ENCODE results near the gene HNRNPDL.
"Not testable (repeated sequence)": the region's sequence is repeated elsewhere in the genome, so short reads cannot be mapped to it uniquely, and the experiment has no call there.

Gene HNRNPDL

GRCh38 chr4:82423245-82424054 is 6.8 kb downstream of the HNRNPDL start:
- H3K27ac ChIP-seq: no peak overlapping the region
- TF ChIP-seq, protein P1, sequence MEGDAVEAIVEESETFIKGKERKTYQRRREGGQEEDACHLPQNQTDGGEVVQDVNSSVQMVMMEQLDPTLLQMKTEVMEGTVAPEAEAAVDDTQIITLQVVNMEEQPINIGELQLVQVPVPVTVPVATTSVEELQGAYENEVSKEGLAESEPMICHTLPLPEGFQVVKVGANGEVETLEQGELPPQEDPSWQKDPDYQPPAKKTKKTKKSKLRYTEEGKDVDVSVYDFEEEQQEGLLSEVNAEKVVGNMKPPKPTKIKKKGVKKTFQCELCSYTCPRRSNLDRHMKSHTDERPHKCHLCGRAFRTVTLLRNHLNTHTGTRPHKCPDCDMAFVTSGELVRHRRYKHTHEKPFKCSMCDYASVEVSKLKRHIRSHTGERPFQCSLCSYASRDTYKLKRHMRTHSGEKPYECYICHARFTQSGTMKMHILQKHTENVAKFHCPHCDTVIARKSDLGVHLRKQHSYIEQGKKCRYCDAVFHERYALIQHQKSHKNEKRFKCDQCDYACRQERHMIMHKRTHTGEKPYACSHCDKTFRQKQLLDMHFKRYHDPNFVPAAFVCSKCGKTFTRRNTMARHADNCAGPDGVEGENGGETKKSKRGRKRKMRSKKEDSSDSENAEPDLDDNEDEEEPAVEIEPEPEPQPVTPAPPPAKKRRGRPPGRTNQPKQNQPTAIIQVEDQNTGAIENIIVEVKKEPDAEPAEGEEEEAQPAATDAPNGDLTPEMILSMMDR (conservative IDR thresholded peaks at IDR 0.05): no peak

DNA sequence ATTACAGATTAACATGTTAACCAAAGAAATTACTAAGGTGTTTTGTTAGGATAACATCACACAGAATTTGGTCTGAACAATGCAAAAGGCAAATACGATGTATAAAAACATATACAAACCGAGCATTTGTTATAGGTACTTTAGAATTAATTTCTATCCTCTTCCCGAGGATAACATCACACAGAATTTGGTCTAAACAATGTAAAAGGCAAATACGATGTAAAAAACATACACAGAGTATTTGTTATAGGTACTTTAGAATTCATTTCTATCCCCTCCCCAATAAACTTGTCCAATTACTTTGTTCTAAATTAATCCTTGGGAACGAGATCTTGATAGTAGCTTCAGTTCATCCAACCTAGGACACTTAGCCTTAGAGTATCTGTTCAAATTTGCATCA is 7.6 kb downstream of the HNRNPDL start:
- H3K27ac ChIP-seq: no peak overlapping the region
- TF ChIP-seq, protein P1 (conservative IDR thresholded peaks at IDR 0.05): no peak

DNA sequence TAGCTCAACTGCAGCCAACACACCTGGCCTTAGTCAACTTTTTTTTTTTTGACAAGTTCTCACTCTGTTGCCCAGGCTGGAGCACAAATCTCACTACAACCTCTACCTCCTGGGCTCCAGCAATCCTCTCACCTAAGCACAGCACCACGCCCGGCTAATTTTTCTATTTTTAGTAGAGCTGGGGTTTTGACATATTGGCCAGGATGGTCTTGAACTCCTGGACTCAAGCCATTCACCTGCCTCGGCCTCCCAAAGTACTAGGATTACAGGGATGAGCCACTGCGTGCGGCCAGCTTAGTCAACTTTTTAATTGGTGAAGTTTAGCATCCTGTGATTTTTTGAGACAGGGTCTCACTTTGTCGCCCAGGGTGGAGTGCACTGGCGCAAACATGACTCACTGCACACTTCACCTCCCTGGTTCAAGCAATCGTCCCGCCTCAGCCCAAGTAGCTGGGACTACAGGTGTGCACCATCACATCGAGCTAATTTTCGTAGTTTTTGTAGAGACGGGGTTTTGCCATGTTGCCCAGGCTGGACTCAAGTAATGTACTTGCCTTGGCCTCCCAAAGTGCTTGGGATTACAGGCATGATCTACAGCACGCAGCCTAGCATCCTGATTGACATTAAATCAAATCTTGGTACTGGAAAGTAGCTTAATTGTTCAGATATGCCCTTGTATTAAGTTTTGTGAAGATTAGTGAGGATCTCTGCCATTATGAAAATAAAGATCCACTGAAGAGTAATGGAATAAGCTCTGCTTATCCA is 8.3 kb downstream of the HNRNPDL start:
- TF ChIP-seq, protein P1 (conservative IDR thresholded peaks at IDR 0.05): no peak
- H3K27ac ChIP-seq: no peak overlapping the region

DNA sequence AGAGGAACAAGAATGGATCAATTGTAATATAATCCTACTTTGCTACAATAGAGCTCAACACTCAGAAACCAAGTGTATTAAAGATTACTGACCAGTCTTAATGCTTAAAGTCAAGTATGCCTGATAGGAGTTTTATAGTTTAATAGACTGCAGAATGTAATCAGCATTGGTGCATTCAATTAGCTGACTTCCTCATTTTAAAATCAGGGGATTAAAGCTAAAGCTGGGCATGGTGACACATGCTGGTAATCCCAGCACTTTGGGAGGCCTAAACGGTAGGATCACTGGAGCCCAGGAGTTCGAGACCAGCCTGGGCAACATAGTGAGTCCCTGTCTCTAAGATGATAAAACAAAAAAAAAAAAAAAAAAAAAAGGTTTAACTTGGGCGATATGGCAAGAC is 10.8 kb downstream of the HNRNPDL start:
- no peak overlapping the region for H3K27ac ChIP-seq
- TF ChIP-seq, protein P1 (conservative IDR thresholded peaks at IDR 0.05): no peak

GRCh38 chr4:82415922-82416365 is 14.3 kb downstream of the HNRNPDL start:
- H3K27ac ChIP-seq: no peak overlapping the region
- TF ChIP-seq, protein P1 (conservative IDR thresholded peaks at IDR 0.05): no peak

DNA sequence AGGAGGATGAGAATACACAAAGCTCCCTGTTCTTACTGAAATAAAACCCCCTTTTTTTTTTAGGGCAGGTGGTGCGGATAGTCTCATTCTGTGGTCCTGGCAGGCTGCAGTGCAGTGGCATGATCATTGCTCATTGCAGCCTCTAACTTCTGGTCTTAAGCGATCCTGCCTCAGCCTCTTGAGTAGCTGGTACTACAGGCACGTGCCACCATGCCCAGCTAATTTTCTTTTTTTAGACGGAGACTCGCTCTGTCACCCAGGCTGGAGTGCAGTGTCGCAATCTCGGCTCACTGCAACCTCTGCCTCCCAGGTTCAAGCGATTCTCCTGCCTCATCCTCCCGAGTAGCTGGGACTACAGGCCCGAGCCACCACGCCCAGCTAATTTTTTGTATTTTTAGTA is 15.2 kb downstream of the HNRNPDL start:
- H3K27ac ChIP-seq: not testable (repeated sequence)

DNA sequence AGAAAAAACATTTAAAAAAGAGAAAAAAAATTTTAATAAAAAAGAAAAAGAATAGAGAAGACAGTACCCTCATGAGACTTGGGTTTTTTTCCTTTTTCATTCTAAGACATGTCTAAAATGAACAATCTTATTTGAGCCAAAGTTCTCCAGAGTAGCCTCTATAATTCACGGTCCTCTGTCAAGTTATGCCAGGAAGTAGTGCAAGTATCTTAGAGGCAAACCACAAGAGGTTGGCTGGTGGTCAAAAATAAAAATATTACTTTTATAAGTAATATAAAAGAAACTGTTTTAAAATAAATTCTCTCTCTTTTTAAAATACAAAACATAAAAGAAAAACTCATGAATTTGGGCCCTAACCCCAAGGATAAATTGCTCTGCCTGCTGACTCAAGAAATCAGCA is 26.5 kb downstream of the HNRNPDL start:
- no peak overlapping the region for H3K27ac ChIP-seq
- TF ChIP-seq, protein P1 (conservative IDR thresholded peaks at IDR 0.05): no peak

Measured in VCaP (cell line).